ENCODE data around the gene PRSS35. TPM values are rescaled to one million over a fixed set of nuclear protein-coding genes. Genes with fewer than 3 reads are reported as not detected.
A peak's percentile ranks its signal among the peaks of the same experiment; 100 is the strongest.

The PRSS35 gene
- total RNA-seq, 1 donor from 2014 or later = 1.3 TPM

- no peak overlapping the region for H3K4me3 ChIP-seq
- H3K9me3 ChIP-seq = no peaks in the 10 kb centered on the region
- no peak for DNase-seq
- H3K27ac ChIP-seq = no peak overlapping the region
- no peak for ATAC-seq
- no peaks in the 10 kb centered on the region for H3K36me3 ChIP-seq
- H3K4me1 ChIP-seq = peaks cover 7% of the 10 kb centered on the region
- no peak for TF ChIP-seq CTCF (IDR thresholded peaks at IDR 0.05)
- intact Hi-C loops (cut with DNase I) = no loop called here
- H3K27me3 ChIP-seq = peaks cover 6% of the 10 kb centered on the region
Observed at GRCh38 chr6:83509441-83509840, 2.9 kb upstream of the PRSS35 start.

- no peak for DNase-seq
- no peak for ATAC-seq
- Histone ChIP-seq H3K9me3 (no peaks in the 10 kb centered on the region), H3K27me3 (peaks cover 6% of the 10 kb centered on the region), H3K4me1 (peaks cover 7% of the 10 kb centered on the region), H3K27ac (no peak overlapping the region), H3K4me3 (no peak overlapping the region), H3K36me3 (no peaks in the 10 kb centered on the region)
- intact Hi-C loops (cut with DNase I) = loop anchor here (5.0 to 10.0 kb wide), 2 partner anchors 88 to 286 kb away; no protein-coding TSS in a partner anchor
- TF ChIP-seq CTCF (IDR thresholded peaks at IDR 0.05) = no peak
Observed at GRCh38 chr6:83510791-83511190, 1.5 kb upstream of the PRSS35 start.

GRCh38 chr6:83511266-83511665 is 1.1 kb upstream of the PRSS35 start:
- peaks cover 6% of the 10 kb centered on the region for H3K27me3 ChIP-seq
- H3K36me3 ChIP-seq = no peaks in the 10 kb centered on the region
- H3K4me1 ChIP-seq = peaks cover 7% of the 10 kb centered on the region
- no peak overlapping the region for H3K27ac ChIP-seq
- ATAC-seq (no peak), DNase-seq (no peak)
- intact Hi-C loops (cut with DNase I) = loop anchor here (5.0 to 10.0 kb wide), 2 partner anchors 89 to 286 kb away; no protein-coding TSS in a partner anchor
- H3K4me3 ChIP-seq = no peak overlapping the region
- no peaks in the 10 kb centered on the region for H3K9me3 ChIP-seq
- no peak for TF ChIP-seq CTCF (IDR thresholded peaks at IDR 0.05)

- ATAC-seq (no peak), DNase-seq (no peak)
- Histone ChIP-seq H3K4me1 (peaks cover 7% of the 10 kb centered on the region), H3K36me3 (no peaks in the 10 kb centered on the region), H3K9me3 (no peaks in the 10 kb centered on the region), H3K4me3 (no peak overlapping the region), H3K27ac (no peak overlapping the region), H3K27me3 (peaks cover 6% of the 10 kb centered on the region)
- TF ChIP-seq CTCF (IDR thresholded peaks at IDR 0.05) = no peak
- intact Hi-C loops (cut with DNase I) = loop anchor here (5.0 to 10.0 kb wide), 2 partner anchors 92 to 290 kb away; no protein-coding TSS in a partner anchor
Observed at GRCh38 chr6:83514466-83514865, 2.1 kb downstream of the PRSS35 start.

- TF ChIP-seq CTCF (IDR thresholded peaks at IDR 0.05) = peak; percentile 77
- DNase-seq (no peak), ATAC-seq (peak; percentile 56)
- no peaks in the 10 kb centered on the region for H3K9me3 ChIP-seq
- intact Hi-C loops (cut with DNase I) = loop anchor here (5.0 to 10.0 kb wide), 2 partner anchors 93 to 290 kb away; no protein-coding TSS in a partner anchor
- H3K4me1 ChIP-seq = peaks cover 7% of the 10 kb centered on the region
- H3K27me3 ChIP-seq = peaks cover 6% of the 10 kb centered on the region
- no peaks in the 10 kb centered on the region for H3K36me3 ChIP-seq
- H3K27ac ChIP-seq = no peak overlapping the region
- H3K4me3 ChIP-seq = no peak overlapping the region
Observed at GRCh38 chr6:83514866-83515466, 2.6 kb downstream of the PRSS35 start.
